Loucy (cell line): ENCODE measurements around the gene PGAP6.

Experiments
- H2AFZ ChIP-seq: fragments of 200-600 bp; sonication (generic); 2 replicates; pipeline ENCODE4 v1.6.0; 2016; ENCODE audit warnings: antibody characterized with exemption, mild to moderate bottlenecking, low read length, moderate library complexity
- H3F3A ChIP-seq: fragments of 200-600 bp; 2 replicates; pipeline ENCODE4 v1.6.0; 2016; ENCODE audit warnings: antibody characterized with exemption, low read depth, mild to moderate bottlenecking
- H3K27me3 ChIP-seq: fragments of 200-600 bp; sonication (generic); 2 replicates; pipeline ENCODE4 v1.6.1; 2014; ENCODE audit warnings: low read length, mild to moderate bottlenecking; ENCODE audit not compliant: insufficient read depth, poor library complexity, severe bottlenecking
- H3K36me3 ChIP-seq: fragments of 200-600 bp; sonication (generic); 2 replicates; pipeline ENCODE4 v1.6.1; 2016; ENCODE audit warnings: low read length; ENCODE audit not compliant: insufficient read depth
- H3K4me1 ChIP-seq: fragments of 200-600 bp; sonication (generic); 2 replicates; pipeline ENCODE4 v1.5.1; 2014; ENCODE audit warnings: low read length, mild to moderate bottlenecking; ENCODE audit not compliant: insufficient read depth, poor library complexity, severe bottlenecking
- H3K4me2 ChIP-seq: fragments of 200-600 bp; sonication (generic); 2 replicates; pipeline ENCODE4 v1.6.0; 2014; ENCODE audit warnings: antibody characterized with exemption, low read length, low read depth, mild to moderate bottlenecking; ENCODE audit not compliant: poor library complexity, severe bottlenecking
- H3K4me3 ChIP-seq: fragments of 200-600 bp; sonication (generic); 2 replicates; pipeline ENCODE4 v1.5.1; 2014; ENCODE audit warnings: low read length, mild to moderate bottlenecking, mixed read lengths; ENCODE audit not compliant: poor library complexity, severe bottlenecking
- H3K79me2 ChIP-seq: fragments of 200-600 bp; sonication (generic); 2 replicates; pipeline ENCODE4 v1.6.1; 2014; ENCODE audit warnings: low read length; ENCODE audit not compliant: insufficient read depth
- H3K9ac ChIP-seq: fragments of 200-600 bp; sonication (generic); 2 replicates; pipeline ENCODE4 v1.6.0; 2014; ENCODE audit warnings: mild to moderate bottlenecking, low read depth, low read length, moderate library complexity; ENCODE audit not compliant: poor library complexity, severe bottlenecking
- H3K9me2 ChIP-seq: fragments of 200-600 bp; sonication (generic); replicated peaks from 2 replicates; pipeline ENCODE4 v1.6.1; 2016; ENCODE audit warnings: low read depth, low read length, mixed read lengths
- H3K9me3 ChIP-seq: fragments of 200-600 bp; sonication (generic); 2 replicates; pipeline ENCODE4 v1.6.1; 2014; ENCODE audit warnings: mild to moderate bottlenecking, antibody characterized with exemption, low read length, low read depth; ENCODE audit not compliant: insufficient read depth
- H4K20me1 ChIP-seq: fragments of 200-600 bp; sonication (generic); 2 replicates; pipeline ENCODE4 v1.6.0; 2014; ENCODE audit warnings: antibody characterized with exemption, low read length, mild to moderate bottlenecking; ENCODE audit not compliant: insufficient read depth, poor library complexity, severe bottlenecking
- CTCF ChIP-seq: fragments of 200-600 bp; sonication (generic); conservative IDR thresholded peaks from 2 replicates; pipeline ENCODE4 v1.5.1; 2014; ENCODE audit warnings: mild to moderate bottlenecking, antibody characterized with exemption, low read length
- EZH2phosphoT487 ChIP-seq: fragments of 200-600 bp; IDR thresholded peaks from 2 replicates; pipeline ENCODE4 v1.6.1; 2018; ENCODE audit warnings: antibody characterized with exemption, mild to moderate bottlenecking, moderate library complexity, borderline replicate concordance

Gene PGAP6

GRCh38 chr16:407253-407652, 25.5 kb upstream of the PGAP6 start:
- H2AFZ ChIP-seq = no peak overlapping the region
- no peaks in the 10 kb centered on the region for H3K9me2 ChIP-seq
- H3K4me2 ChIP-seq = no peak overlapping the region
- H3K4me3 ChIP-seq = no peak overlapping the region
- H3K79me2 ChIP-seq = no peaks in the 10 kb centered on the region
- H3F3A ChIP-seq = no peaks in the 10 kb centered on the region
- no peaks in the 10 kb centered on the region for H3K9me3 ChIP-seq
- H3K27me3 ChIP-seq = no peaks in the 10 kb centered on the region
- H3K9ac ChIP-seq = no peak overlapping the region
- H4K20me1 ChIP-seq = no peaks in the 10 kb centered on the region
- TF ChIP-seq EZH2phosphoT487 (no peak), CTCF (no peak)
- H3K36me3 ChIP-seq = no peaks in the 10 kb centered on the region
- H3K4me1 ChIP-seq = no peaks in the 10 kb centered on the region

- H3K4me1 ChIP-seq = no peaks in the 10 kb centered on the region
- no peaks in the 10 kb centered on the region for H4K20me1 ChIP-seq
- no peak overlapping the region for H3K9ac ChIP-seq
- no peaks in the 10 kb centered on the region for H3K9me2 ChIP-seq
- no peaks in the 10 kb centered on the region for H3K9me3 ChIP-seq
- H3F3A ChIP-seq = no peaks in the 10 kb centered on the region
- no peak overlapping the region for H2AFZ ChIP-seq
- H3K4me2 ChIP-seq = no peak overlapping the region
- no peaks in the 10 kb centered on the region for H3K27me3 ChIP-seq
- no peak overlapping the region for H3K4me3 ChIP-seq
- no peaks in the 10 kb centered on the region for H3K79me2 ChIP-seq
- no peak for TF ChIP-seq CTCF
- no peak for TF ChIP-seq EZH2phosphoT487
- H3K36me3 ChIP-seq = no peaks in the 10 kb centered on the region
Observed at GRCh38 chr16:405548-406506, 24.0 kb upstream of the PGAP6 start.

GRCh38 chr16:404971-405486, 23.3 kb upstream of the PGAP6 start:
- H3K27me3 ChIP-seq = no peaks in the 10 kb centered on the region
- H3K4me1 ChIP-seq = no peaks in the 10 kb centered on the region
- TF ChIP-seq CTCF (no peak), EZH2phosphoT487 (no peak)
- H3F3A ChIP-seq = no peaks in the 10 kb centered on the region
- H2AFZ ChIP-seq = no peak overlapping the region
- H3K79me2 ChIP-seq = no peaks in the 10 kb centered on the region
- no peaks in the 10 kb centered on the region for H3K9me2 ChIP-seq
- no peak overlapping the region for H3K4me2 ChIP-seq
- no peak overlapping the region for H3K4me3 ChIP-seq
- H3K9ac ChIP-seq = no peak overlapping the region
- no peaks in the 10 kb centered on the region for H3K9me3 ChIP-seq
- no peaks in the 10 kb centered on the region for H4K20me1 ChIP-seq
- no peaks in the 10 kb centered on the region for H3K36me3 ChIP-seq
